Central memory CD8-positive, alpha-beta T cell (primary cell): ENCODE results near the gene CCL25.
"Not testable (repeated sequence)": the region's sequence is repeated elsewhere in the genome, so short reads cannot be mapped to it uniquely, and the experiment has no call there.

Source experiments
- ATAC-seq: fragments of 150-1000 bp; cut with Tn5 transposase; replicated peaks from 2 replicates; pipeline ENCODE4 v1.10.0; 2022; ENCODE audit warnings: mild to moderate bottlenecking, moderate FRiP score, moderate number of reproducible peaks; ENCODE audit not compliant: poor library complexity, severe bottlenecking; ENCODE audit errors: extremely low read depth
- DNase-seq, 2 donors: peaks; one replicate each; pipeline ENCODE4 v3.0.0; 2021; ENCODE audit warnings: low spot score in 2 of 2
- H3K27ac Mint-ChIP-seq: one replicate; pipeline ENCODE4 v1.8.0; 2022; ENCODE audit warnings: low read depth, mild to moderate bottlenecking, moderate library complexity, mixed read lengths
- H3K27me3 Mint-ChIP-seq: one replicate; pipeline ENCODE4 v1.8.0; 2022; ENCODE audit warnings: mixed read lengths
- H3K36me3 Mint-ChIP-seq: one replicate; pipeline ENCODE4 v1.8.0; 2022; ENCODE audit warnings: mild to moderate bottlenecking, moderate library complexity, mixed read lengths; ENCODE audit not compliant: insufficient read depth
- H3K4me1 Mint-ChIP-seq: one replicate; pipeline ENCODE4 v1.8.0; 2022; ENCODE audit warnings: mixed read lengths
- H3K4me3 Mint-ChIP-seq: one replicate; pipeline ENCODE4 v1.8.0; 2022; ENCODE audit warnings: mild to moderate bottlenecking, moderate library complexity, mixed read lengths
- H3K9me3 Mint-ChIP-seq: one replicate; pipeline ENCODE4 v1.8.0; 2022; ENCODE audit warnings: mixed read lengths

The CCL25 gene, protein sequence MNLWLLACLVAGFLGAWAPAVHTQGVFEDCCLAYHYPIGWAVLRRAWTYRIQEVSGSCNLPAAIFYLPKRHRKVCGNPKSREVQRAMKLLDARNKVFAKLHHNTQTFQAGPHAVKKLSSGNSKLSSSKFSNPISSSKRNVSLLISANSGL

DNA sequence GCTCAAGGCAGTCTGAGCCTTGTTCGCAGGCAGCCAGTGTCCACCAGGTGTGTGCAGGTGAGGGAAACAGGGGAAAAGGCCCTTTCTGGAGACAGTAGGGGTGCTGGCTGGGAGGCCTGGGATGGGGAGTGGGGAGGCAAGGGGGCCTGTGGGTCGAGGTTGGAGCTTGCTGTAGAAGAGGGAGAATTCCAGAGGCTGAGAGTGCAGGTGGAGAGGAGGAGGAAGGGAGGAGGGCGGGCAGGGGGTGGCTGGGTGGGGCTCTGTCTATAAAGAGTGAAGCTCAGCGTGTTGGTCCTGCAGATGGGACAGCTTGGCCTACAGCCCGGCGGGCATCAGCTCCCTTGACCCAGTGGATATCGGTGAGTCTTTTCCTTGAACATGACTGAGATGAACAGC is at the start of gene CCL25:
Gene CCL25 (plus strand): TSS at position 297 of the 396 bp plus-strand sequence. CDS start 290 bp downstream, outside the sequence.
- H3K27me3 Mint-ChIP-seq: peaks cover 12% of the 10 kb centered on the region
- peak within 1 kb of the TSS; percentile 23 for H3K4me3 Mint-ChIP-seq
- no peaks in the 10 kb centered on the region for H3K36me3 Mint-ChIP-seq
- no peak for DNase-seq
- H3K9me3 Mint-ChIP-seq: no peaks in the 10 kb centered on the region
- ATAC-seq: no peak
- no peak within 1 kb of the TSS for H3K27ac Mint-ChIP-seq
- peaks cover 13% of the 10 kb centered on the region for H3K4me1 Mint-ChIP-seq

DNA sequence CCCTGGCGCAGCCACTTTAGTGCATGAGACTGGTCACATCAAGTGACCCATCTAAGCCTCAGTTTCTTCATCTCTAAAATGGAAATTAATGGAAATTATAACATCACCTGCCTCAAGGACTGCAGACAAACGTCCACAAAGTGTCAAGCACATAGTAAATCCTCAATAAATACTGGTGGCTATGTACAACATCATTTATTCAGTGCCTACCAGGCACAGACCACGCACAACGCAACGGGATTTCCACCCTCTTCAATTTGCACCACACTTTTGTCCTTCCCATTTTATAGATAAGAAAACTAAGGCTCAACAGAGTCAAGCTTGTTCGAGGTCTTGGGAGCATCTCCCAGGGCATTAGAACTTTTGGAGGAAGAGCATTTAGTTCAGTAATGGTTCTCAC is 48.6 kb upstream of the CCL25 start:
- H3K36me3 Mint-ChIP-seq: peaks cover 13% of the 10 kb centered on the region
- ATAC-seq (no peak), DNase-seq (no peak)
- no peaks in the 10 kb centered on the region for H3K9me3 Mint-ChIP-seq
- H3K27ac Mint-ChIP-seq: peak overlapping the region; percentile 68
- H3K4me3 Mint-ChIP-seq: peak overlapping the region; percentile 79
- H3K4me1 Mint-ChIP-seq: peaks cover 50% of the 10 kb centered on the region
- H3K27me3 Mint-ChIP-seq: no peaks in the 10 kb centered on the region

DNA sequence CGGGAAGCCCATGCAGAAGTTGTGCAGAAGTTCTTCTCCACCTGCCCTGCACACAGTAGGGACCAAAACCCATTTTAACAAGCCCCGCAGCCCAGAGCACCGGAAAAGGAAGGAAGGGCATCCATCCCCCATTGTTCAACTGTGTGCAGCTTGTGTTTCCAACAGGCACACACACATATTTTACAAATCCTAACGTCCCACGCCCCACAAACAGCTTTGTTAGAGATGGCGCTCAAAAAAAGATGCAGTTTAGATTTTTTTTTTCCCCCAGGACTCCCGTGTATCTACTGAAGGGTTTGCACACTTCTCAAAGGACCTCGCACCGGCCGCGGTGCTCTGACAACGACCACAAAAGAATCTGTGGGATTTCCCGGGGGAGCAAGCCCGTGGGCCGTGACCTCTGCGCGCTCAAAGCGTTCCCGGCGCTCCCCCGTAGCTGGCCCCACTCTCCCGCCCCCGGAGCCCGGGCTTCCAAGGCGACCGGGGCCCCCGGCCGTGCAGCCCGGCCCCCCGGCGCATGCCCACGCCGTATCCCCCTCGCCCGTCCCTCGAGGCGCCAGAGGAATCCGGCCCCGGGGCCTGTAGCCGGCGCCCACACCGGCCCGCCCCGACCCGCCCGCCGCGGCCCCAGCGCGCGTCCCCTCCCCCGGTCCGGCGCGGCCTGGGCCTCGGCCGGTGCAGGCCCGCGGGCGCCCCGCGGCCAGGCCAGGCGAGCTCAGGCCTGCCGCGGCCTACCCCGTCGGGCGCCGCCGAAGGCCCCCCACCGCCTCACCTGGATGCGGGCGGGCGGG is 47.6 kb upstream of the CCL25 start:
- H3K36me3 Mint-ChIP-seq: peaks cover 10% of the 10 kb centered on the region
- peak; percentile 33 for ATAC-seq
- DNase-seq: no peak
- H3K27me3 Mint-ChIP-seq: no peaks in the 10 kb centered on the region
- peak overlapping the region; percentile 60 for H3K27ac Mint-ChIP-seq
- H3K4me3 Mint-ChIP-seq: peak overlapping the region; percentile 79
- peaks cover 45% of the 10 kb centered on the region for H3K4me1 Mint-ChIP-seq
- no peaks in the 10 kb centered on the region for H3K9me3 Mint-ChIP-seq

DNA sequence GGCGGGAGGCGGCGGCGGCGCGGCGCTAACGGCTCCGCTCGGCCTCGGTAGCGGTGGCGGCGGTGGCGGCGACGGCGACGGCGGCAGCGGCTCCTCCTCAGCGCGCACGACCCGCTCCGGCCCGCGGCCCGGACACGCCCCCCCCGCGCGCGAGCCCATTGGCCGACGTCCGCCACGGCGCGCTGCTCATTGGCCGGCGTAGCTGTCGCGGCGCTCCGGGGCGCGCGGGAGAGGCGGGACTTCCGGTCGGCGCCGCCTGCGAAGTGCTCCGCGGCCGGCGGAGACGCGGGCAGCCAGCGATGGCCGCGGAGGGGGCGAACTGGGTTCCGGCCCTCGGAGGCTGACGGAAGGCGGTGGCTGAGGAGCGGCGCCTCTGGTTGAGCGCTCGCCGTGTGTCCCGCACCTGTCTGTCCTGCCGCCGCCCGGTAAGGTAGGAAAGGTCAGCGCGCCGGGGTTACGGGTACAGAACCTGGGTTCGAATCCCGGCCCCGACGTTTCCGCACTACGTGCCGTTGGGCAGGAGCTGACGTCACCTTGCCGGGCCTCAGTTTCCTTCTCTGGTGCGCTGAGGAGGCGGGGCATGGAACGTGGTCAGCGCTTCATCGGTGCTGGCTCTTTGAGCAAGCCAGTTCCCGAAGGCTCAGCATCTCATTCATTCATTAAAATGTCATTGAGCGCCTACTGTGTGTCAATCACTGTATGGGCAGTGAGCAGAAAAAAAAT is 46.9 kb upstream of the CCL25 start, which contains the start of gene ELAVL1:
Gene ELAVL1 (minus strand): TSS at position 108 of the 723 bp plus-strand sequence. CDS start 13,826 bp downstream, outside the sequence.
- DNase-seq (peak; percentile 78 to 79), ATAC-seq (peak; percentile 95)
- Mint-ChIP-seq H3K27me3 (no peaks in the 10 kb centered on the region), H3K36me3 (peaks cover 8% of the 10 kb centered on the region), H3K4me3 (peak within 1 kb of the TSS; percentile 79), H3K27ac (peak within 1 kb of the TSS; percentile 60), H3K4me1 (peaks cover 40% of the 10 kb centered on the region), H3K9me3 (no peaks in the 10 kb centered on the region)

DNA sequence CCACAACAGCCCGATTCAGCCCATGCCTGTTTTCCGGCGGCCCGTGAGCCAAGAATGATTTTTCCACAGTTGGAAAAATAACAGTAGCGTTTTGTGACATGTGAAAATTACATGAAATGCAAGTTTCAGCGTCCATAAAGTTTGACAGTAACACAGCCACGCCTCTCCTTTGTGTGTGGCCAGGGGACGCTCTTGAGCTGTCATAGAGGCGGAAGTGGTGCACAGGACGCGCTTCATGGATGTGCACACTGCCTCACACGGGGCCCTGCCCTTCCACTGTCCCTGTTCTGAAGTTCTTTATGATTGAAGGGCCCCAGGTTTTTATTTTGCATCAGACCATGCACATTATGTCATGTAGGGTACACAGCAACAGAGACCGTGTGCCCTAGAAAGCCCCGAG is 34.8 kb upstream of the CCL25 start:
- peaks cover 9% of the 10 kb centered on the region for H3K4me1 Mint-ChIP-seq
- H3K4me3 Mint-ChIP-seq: no peak overlapping the region
- no peaks in the 10 kb centered on the region for H3K36me3 Mint-ChIP-seq
- H3K27ac Mint-ChIP-seq: no peak overlapping the region
- ATAC-seq (peak; percentile 46), DNase-seq (peak in 1 of 2 donors; percentile 17)
- H3K9me3 Mint-ChIP-seq: no peaks in the 10 kb centered on the region
- H3K27me3 Mint-ChIP-seq: no peaks in the 10 kb centered on the region

DNA sequence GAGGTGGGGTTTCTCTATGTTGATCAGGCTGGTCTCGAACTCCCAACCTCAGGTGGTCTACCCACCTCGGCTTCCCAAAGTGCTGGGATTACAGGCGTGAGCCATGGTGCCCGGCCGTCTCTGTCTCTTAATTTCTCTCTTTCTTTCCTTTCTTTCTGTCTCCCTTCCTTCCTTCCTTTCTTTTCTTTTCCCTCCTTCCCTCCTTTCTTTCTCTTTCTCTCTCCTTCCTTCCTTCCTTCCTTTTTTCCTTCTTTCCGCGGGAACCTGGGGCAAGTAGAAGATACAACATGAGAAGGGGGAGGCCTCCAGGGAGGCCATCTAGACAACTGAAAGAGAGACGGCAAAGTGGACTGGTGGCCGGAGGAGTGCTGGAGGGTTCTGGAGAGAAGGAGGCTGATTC is 31.9 kb upstream of the CCL25 start:
- DNase-seq: no peak
- no peaks in the 10 kb centered on the region for H3K27me3 Mint-ChIP-seq
- H3K4me1 Mint-ChIP-seq: peaks cover 9% of the 10 kb centered on the region
- H3K36me3 Mint-ChIP-seq: no peaks in the 10 kb centered on the region
- no peak for ATAC-seq
- H3K27ac Mint-ChIP-seq: no peak overlapping the region
- no peak overlapping the region for H3K4me3 Mint-ChIP-seq
- no peaks in the 10 kb centered on the region for H3K9me3 Mint-ChIP-seq

DNA sequence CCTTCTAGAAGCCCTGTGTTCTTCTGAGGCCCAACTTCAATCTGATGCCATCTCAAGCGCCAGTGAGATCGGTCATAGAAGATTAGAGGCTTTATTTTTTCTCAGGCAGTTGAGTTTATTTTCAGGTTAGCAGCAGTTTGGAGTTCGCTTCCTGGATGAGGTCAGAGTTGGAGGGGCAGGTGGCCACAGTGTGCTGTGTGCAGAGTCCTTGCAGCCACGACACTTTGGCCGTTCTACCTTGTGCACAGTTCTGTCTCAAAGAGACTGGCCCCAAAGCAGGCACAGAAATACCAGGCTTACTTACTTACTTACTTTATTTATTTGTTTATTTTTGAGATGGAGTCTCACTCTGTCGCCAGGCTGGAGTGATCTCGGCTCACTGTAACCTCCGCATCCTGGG is 31.2 kb upstream of the CCL25 start:
- H3K9me3 Mint-ChIP-seq: no peaks in the 10 kb centered on the region
- no peaks in the 10 kb centered on the region for H3K27me3 Mint-ChIP-seq
- H3K27ac Mint-ChIP-seq: no peak overlapping the region
- DNase-seq: no peak
- H3K4me1 Mint-ChIP-seq: peaks cover 9% of the 10 kb centered on the region
- H3K36me3 Mint-ChIP-seq: peaks cover 1% of the 10 kb centered on the region
- ATAC-seq: no peak
- no peak overlapping the region for H3K4me3 Mint-ChIP-seq

DNA sequence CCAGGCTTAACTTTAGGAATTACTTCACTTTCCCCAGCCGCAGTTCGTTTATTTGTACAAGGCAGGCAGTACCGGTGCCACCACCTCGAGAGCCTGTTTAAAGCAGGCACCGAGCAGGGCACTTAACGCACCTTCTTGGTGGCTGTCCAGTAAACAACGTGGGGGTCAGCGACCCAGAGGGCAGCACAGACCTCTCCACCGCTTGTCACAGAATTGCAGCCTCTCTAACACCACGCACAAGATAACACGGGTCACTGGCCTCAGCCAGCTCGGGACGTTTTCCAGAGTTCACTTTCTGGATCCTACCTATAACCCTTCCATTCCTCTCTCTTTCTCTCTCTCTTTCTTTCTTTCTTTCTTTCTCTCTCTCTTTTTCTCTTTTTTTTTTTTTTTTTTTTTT is 30.3 kb upstream of the CCL25 start:
- Mint-ChIP-seq H3K27me3 (no peaks in the 10 kb centered on the region), H3K9me3 (no peaks in the 10 kb centered on the region), H3K27ac (no peak overlapping the region), H3K4me3 (no peak overlapping the region), H3K36me3 (peaks cover 1% of the 10 kb centered on the region), H3K4me1 (peaks cover 8% of the 10 kb centered on the region)
- DNase-seq: no peak
- no peak for ATAC-seq

DNA sequence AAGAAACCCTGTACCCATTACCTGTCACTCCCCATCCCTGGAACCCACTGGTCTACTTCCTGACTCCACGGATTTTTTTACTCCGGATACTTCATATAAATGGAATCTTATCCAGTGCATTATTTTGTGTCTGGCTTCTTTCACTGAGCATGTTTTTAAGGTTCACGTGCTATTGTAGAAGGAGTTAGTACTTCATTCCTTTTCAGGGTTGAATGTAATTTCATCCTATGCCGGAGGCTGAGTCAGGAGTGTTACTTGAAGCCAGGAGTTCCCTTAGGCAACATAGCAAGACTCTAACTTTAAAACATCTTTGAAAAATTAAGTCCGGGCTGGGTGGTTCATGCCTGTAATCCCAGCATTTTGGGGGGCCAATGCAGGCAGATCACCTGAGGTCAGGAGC is 29.2 kb upstream of the CCL25 start:
- H3K27ac Mint-ChIP-seq: no peak overlapping the region
- H3K27me3 Mint-ChIP-seq: no peaks in the 10 kb centered on the region
- no peak overlapping the region for H3K4me3 Mint-ChIP-seq
- H3K9me3 Mint-ChIP-seq: no peaks in the 10 kb centered on the region
- peaks cover 1% of the 10 kb centered on the region for H3K36me3 Mint-ChIP-seq
- no peak for DNase-seq
- no peaks in the 10 kb centered on the region for H3K4me1 Mint-ChIP-seq
- ATAC-seq: no peak

DNA sequence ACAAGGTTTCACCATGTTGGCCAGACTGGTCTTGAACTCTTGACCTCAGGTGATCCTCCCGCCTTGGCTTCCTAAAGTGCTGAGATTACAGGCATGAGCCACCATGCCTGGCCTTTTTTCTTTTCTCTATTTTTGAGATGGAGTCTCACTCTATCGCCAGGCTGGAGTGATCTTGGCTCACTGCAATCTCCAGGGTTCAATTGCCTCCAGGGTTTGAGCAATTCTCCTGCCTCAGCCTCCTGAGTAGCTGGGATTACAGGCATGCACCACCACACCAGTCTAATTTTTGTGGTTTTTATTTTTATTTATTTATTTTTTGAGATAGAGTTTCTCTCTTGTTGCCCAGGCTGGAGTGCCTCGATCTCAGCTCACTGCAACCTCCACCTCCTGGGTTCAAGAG is 28.3 kb upstream of the CCL25 start:
- not testable (repeated sequence) for H3K27me3 Mint-ChIP-seq, H3K9me3 Mint-ChIP-seq, H3K27ac Mint-ChIP-seq, DNase-seq, H3K4me3 Mint-ChIP-seq, H3K36me3 Mint-ChIP-seq, H3K4me1 Mint-ChIP-seq, ATAC-seq

DNA sequence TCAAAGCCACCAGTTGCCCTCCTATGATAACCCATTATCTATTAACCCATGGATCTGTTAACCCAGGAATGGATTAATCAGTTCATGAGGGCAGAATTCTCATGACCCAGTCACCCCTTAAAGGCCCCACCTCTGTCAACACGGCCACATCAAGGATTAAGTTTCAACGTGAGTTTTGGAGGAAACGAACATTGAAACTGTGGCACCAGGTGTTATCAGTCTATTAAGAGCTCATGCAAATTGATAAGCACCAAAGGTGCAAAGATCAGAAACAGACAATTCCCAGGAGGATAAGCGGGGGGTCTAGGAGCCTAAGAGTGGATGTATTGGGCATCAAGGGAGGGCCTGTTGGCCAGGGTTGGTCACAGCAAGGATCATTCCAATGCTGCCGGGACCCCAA is 27.2 kb upstream of the CCL25 start:
- H3K27ac Mint-ChIP-seq: peak overlapping the region; percentile 22
- H3K36me3 Mint-ChIP-seq: peaks cover 1% of the 10 kb centered on the region
- H3K27me3 Mint-ChIP-seq: no peaks in the 10 kb centered on the region
- no peaks in the 10 kb centered on the region for H3K9me3 Mint-ChIP-seq
- H3K4me3 Mint-ChIP-seq: no peak overlapping the region
- DNase-seq (no peak), ATAC-seq (no peak)
- H3K4me1 Mint-ChIP-seq: no peaks in the 10 kb centered on the region

DNA sequence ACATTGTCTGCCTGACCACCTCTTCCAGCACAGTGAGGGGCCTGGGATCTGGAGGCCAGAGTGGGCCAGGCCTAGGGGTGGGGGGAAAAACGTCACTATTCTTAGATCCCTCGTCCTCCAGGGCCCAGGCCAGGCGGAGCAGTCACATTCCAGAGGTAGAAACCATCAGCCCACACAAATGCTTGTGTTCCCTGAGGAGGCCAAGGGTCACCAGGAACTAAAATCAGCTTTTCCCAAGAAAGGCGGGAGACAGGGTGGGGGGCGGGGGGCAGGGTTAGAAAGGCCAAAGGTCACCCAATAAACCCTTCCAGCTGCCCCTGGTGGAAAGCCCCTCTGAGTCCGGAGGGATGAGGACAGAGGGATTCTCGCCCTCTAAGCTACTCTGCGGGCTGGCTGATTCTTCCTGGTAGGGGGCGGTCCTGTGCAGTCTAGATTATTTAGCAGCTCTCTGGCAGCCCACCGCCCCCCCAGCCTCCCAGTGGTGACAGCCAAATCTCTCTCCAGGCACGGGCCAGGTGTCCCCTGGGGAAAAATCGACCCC is 23.5 kb upstream of the CCL25 start:
- H3K9me3 Mint-ChIP-seq: no peaks in the 10 kb centered on the region
- DNase-seq (no peak), ATAC-seq (no peak)
- no peak overlapping the region for H3K4me3 Mint-ChIP-seq
- no peaks in the 10 kb centered on the region for H3K27me3 Mint-ChIP-seq
- peaks cover 1% of the 10 kb centered on the region for H3K36me3 Mint-ChIP-seq
- no peak overlapping the region for H3K27ac Mint-ChIP-seq
- H3K4me1 Mint-ChIP-seq: no peaks in the 10 kb centered on the region
